Transverse colon (tissue), 4 donors: ENCODE results near the gene DGKE.

ENCODE experiments used
- EP300 ChIP-seq: sonication (generic); formaldehyde crosslinking; IDR thresholded peaks from one replicate; pipeline ENCODE4 v1.6.1; 2017; ENCODE audit warnings: antibody characterized with exemption, low read depth
- POLR2A ChIP-seq: fragments of 450-650 bp; IDR thresholded peaks from one replicate; pipeline ENCODE4 v1.6.1; 2016; ENCODE audit warnings: antibody characterized with exemption, mild to moderate bottlenecking, moderate library complexity
- POLR2AphosphoS5 ChIP-seq, 3 donors: sonication (generic); formaldehyde crosslinking; IDR thresholded peaks; one replicate each; pipeline ENCODE4 v1.6.1; 2016; ENCODE audit warnings: antibody characterized with exemption in 3 of 3
- TF ChIP-seq, protein P1 (sequence below), 5 experiments: fragments of 200-600 bp in 3 of 5; fragments of 450-650 bp in 2 of 5; sonication (generic) in 3 of 5; IDR thresholded peaks; 1 replicate in 2 of 5; 2 replicates in 3 of 5; pipeline ENCODE4 v1.5.1; 2016 to 2017; ENCODE audit warnings: antibody characterized with exemption in 5 of 5, inconsistent platforms in 3 of 5, mild to moderate bottlenecking in 2 of 5, moderate library complexity in 1 of 5

- TF ChIP-seq, protein P1, sequence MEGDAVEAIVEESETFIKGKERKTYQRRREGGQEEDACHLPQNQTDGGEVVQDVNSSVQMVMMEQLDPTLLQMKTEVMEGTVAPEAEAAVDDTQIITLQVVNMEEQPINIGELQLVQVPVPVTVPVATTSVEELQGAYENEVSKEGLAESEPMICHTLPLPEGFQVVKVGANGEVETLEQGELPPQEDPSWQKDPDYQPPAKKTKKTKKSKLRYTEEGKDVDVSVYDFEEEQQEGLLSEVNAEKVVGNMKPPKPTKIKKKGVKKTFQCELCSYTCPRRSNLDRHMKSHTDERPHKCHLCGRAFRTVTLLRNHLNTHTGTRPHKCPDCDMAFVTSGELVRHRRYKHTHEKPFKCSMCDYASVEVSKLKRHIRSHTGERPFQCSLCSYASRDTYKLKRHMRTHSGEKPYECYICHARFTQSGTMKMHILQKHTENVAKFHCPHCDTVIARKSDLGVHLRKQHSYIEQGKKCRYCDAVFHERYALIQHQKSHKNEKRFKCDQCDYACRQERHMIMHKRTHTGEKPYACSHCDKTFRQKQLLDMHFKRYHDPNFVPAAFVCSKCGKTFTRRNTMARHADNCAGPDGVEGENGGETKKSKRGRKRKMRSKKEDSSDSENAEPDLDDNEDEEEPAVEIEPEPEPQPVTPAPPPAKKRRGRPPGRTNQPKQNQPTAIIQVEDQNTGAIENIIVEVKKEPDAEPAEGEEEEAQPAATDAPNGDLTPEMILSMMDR (IDR thresholded peaks at IDR 0.05) = no peak
- TF ChIP-seq EP300 (no peak), POLR2AphosphoS5 (IDR thresholded peaks at IDR 0.05) (no peak), POLR2A (no peak)
Measured at GRCh38 chr17:56880133-56880532, 46.2 kb downstream of the DGKE start.
